ENCODE measurements around the gene NPR1.

NPR1 gene

DNA sequence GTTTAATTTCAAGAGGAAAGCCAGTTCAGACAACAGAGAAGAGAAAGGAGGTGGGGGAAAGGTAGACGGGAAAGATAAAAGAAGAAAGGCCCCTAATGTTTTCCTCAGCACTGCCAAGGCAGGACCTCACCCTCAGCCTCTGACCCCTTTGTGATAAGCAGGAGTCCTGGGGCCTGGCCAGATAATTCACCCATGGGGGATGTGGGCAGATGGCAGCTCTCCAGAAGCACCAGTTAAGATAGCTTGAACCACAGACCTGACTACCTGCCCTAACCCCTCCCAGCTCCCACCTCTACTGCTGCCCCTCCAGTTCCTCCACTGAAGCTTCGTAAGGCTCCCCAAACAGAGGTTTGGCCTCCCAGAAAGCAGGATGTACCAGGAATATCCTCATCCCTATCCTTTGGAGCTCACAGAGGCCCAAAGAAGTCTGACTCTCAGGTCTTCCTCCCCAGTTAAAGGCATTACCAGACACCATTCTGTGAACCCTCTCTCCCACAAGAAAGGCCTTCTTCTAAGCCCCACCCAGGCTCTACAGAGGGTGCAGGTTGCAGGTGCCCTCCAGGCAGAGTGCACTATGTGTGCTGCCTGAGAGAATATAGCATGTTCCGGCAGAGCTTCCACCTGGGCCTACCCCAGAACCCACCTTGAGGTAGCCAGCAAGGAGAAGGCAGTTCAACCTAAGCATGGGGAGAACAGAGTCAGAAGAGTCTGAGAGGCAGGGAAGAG, 29.2 kb upstream of the NPR1 start:
- TF ChIP-seq, protein P1, sequence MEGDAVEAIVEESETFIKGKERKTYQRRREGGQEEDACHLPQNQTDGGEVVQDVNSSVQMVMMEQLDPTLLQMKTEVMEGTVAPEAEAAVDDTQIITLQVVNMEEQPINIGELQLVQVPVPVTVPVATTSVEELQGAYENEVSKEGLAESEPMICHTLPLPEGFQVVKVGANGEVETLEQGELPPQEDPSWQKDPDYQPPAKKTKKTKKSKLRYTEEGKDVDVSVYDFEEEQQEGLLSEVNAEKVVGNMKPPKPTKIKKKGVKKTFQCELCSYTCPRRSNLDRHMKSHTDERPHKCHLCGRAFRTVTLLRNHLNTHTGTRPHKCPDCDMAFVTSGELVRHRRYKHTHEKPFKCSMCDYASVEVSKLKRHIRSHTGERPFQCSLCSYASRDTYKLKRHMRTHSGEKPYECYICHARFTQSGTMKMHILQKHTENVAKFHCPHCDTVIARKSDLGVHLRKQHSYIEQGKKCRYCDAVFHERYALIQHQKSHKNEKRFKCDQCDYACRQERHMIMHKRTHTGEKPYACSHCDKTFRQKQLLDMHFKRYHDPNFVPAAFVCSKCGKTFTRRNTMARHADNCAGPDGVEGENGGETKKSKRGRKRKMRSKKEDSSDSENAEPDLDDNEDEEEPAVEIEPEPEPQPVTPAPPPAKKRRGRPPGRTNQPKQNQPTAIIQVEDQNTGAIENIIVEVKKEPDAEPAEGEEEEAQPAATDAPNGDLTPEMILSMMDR (conservative IDR thresholded peaks at IDR 0.05; ENCODE audit: low read depth, low read length): no peak
- no peak overlapping the region for H3K4me3 ChIP-seq (ENCODE audit: low read length)
- DNase-seq (ENCODE audit: low read depth): no peak

DNA sequence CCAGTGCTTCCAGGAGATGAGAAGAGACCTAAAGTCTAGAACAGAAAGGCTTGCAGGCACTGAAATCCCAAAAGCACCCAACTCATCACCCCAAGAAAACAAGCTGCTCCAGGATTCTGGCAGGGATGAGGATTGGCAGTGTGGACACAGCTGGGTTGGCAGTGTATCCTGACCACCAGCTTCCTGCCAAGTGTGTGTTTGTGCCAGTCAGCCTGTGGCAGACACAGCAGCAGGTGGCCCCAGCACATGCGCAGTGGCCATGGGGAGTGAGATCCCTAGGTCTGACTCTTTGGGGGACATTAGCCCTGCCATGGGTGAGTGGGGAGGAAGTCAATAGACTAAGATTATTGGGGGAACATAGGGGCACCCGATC, 28.6 kb upstream of the NPR1 start:
- TF ChIP-seq, protein P1 (conservative IDR thresholded peaks at IDR 0.05; ENCODE audit: low read depth, low read length): no peak
- DNase-seq (ENCODE audit: low read depth): no peak
- no peak overlapping the region for H3K4me3 ChIP-seq (ENCODE audit: low read length)

DNA sequence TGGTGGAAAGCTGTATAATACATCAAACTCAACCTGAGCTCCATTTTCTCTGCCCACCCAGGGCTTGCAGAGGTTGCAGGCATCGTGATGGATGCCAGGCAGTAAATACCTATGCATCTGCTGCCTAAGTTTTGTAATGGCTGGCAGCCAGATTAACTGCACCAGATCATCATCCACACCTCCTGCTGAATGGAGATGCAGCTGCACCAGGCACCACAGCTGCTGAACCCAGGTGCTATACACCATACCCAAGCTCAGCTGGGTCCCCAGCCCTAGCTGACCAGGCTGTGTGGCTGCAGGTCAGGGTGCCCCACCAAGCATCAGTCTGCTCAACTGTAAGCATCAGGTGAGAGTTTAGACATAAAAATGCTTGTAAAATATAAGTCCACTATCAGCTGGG, 26.7 kb upstream of the NPR1 start:
- TF ChIP-seq, protein P1 (conservative IDR thresholded peaks at IDR 0.05; ENCODE audit: low read depth, low read length): no peak
- no peak for DNase-seq (ENCODE audit: low read depth)
- no peak overlapping the region for H3K4me3 ChIP-seq (ENCODE audit: low read length)

DNA sequence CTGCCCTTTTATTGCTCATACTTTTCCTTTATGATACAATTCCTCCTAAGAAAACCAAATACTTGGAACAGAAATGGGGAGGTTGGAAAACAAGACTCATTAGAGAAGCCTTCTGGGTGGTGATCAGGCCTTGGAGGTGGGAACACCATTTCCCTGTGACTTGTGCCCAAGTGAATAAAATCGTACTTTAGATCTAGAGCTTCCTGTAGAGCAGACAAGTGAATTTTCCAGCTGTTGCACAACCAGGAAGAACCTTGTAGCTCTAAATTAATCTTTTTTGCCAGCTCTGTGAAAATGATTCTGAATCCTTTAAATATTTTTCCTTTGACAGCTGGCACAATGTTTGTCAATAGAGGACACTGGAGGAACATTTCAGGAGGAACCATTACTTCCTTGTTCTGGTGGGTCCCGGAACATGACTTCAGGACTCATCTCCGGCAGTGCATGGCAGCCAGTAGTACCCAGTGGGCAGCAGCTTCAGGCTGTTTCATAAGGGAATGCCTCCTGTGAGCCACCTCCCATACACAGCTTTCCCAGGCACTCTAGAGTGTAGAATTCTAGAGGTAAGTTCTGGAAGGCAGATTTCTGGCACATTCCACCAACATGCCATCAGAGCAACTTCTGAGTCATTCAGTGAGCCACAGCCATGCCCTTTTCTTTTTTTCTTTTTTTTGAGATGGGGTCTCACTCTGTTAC, 25.5 kb upstream of the NPR1 start:
- TF ChIP-seq, protein P1 (conservative IDR thresholded peaks at IDR 0.05; ENCODE audit: low read depth, low read length): no peak
- H3K4me3 ChIP-seq (ENCODE audit: low read length): no peak overlapping the region
- DNase-seq (ENCODE audit: low read depth): no peak

DNA sequence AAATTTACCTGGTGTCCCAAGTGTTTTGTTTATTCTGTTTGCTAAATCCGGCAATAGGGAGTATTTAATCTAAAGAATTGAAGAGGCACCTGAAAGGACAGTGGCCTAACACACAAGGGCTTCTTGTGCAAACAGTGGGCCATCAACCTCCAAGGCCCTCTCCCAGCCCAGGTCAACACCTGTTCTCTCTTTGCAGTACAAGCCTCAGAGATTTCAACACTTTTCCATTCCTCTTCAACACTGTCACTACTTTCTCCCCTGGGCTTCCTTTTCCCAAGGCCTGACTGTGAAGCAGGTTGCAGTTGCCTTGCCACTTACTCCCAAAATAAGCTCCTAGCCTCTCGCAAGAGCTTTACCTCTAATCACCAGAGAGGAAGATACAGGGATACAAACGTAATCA, 23.2 kb upstream of the NPR1 start:
- DNase-seq (ENCODE audit: low read depth): no peak
- H3K4me3 ChIP-seq (ENCODE audit: low read length): no peak overlapping the region
- TF ChIP-seq, protein P1 (conservative IDR thresholded peaks at IDR 0.05; ENCODE audit: low read depth, low read length): no peak

DNA sequence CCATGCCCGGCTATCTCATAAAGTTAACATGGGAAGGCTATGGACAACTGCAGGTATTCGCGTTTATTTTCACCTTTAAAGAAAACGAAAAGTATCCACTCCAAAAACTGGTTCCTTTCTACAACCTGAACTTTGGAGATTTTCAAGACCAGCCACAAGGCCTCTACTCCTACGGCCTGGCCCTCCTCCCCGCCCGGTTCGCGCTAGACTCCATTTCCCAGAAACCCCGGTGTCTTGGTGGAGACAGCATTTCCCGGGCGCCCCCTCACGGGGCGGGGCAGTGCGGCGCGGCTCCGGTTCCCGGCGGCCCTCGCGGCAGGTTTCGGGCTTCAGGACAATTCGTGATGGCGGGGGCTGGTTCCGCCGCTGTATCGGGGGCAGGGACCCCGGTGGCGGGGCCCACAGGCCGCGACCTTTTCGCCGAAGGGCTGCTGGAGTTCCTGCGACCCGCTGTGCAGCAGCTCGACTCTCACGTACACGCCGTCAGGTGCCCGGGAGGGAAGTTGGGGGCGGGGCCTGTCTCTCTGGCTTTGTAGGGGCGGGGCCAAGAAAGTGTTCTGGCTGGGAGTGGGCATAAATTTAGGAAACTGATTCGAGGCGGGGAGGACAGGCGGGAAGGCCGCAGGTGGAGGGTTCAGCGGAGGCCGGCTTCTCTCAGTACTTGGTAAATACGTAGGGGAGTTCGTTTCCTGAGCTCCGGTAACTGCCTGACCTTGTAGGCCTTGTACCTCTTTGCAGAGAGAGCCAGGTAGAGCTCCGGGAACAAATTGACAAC, 19.9 kb upstream of the NPR1 start, which contains the start of gene SNAPIN:
SNAPIN (plus strand) TSS at position 304 of the 775 bp plus-strand sequence; CDS start at position 345, 41 bp downstream.
- DNase-seq (ENCODE audit: low read depth): peak; percentile 37
- peak within 1 kb of the TSS; percentile 90 for H3K4me3 ChIP-seq (ENCODE audit: low read length)
- TF ChIP-seq, protein P1 (conservative IDR thresholded peaks at IDR 0.05; ENCODE audit: low read depth, low read length): no peak
